Gastrocnemius medialis (tissue), 4 donors: ENCODE measurements around the gene ITGB2. TPM values are rescaled to one million over a fixed set of nuclear protein-coding genes. Genes with fewer than 3 reads are reported as not detected.

Experiments
- ATAC-seq, 2 donors: fragments of 150-250 bp; one replicate each; pipeline ENCODE4 v1.9.1; 2016
- DNase-seq, 2 donors: peaks; one replicate each; pipeline ENCODE4 v3.0.0-alpha.2; 2019
- H3K27ac ChIP-seq, 4 donors: fragments of 200-600 bp; sonication (generic); 1 replicate in 1 of 4; 2 replicates in 3 of 4; pipeline ENCODE4 v1.5.1; 2016 to 2018; ENCODE audit warnings: mild to moderate bottlenecking in 2 of 4, moderate library complexity in 1 of 4
- H3K27me3 ChIP-seq, 3 donors: fragments of 200-600 bp; sonication (generic) in 2 of 3; 1 replicate in 1 of 3; 2 replicates in 2 of 3; pipeline versions ENCODE4 v1.5.1 to v1.6.0; 2016 to 2019; ENCODE audit warnings: mild to moderate bottlenecking in 1 of 3, moderate library complexity in 1 of 3
- H3K36me3 ChIP-seq, 2 donors: fragments of 200-600 bp; sonication (generic) in 1 of 2; one replicate each; pipeline ENCODE4 v1.5.1; 2017 to 2018
- H3K4me1 ChIP-seq, 2 donors: fragments of 200-600 bp; sonication (generic) in 1 of 2; one replicate each; pipeline ENCODE4 v1.5.1; 2016 to 2017; ENCODE audit warnings: mild to moderate bottlenecking in 2 of 2
- H3K4me3 ChIP-seq, 4 donors: fragments of 200-600 bp; sonication (generic) in 3 of 4; 1 replicate in 1 of 4; 2 replicates in 3 of 4; pipeline ENCODE4 v1.5.1; 2016 to 2019; ENCODE audit warnings: mild to moderate bottlenecking in 2 of 4
- H3K9me3 ChIP-seq, 3 donors: fragments of 200-600 bp; sonication (generic) in 2 of 3; 1 replicate in 1 of 3; 2 replicates in 2 of 3; pipeline ENCODE4 v1.5.1; 2016 to 2019
- CTCF ChIP-seq, 5 experiments: fragments of 450-650 bp in 3 of 5; fragments of 200-600 bp in 2 of 5; sonication (generic) in 2 of 5; IDR thresholded peaks in 4 of 5; conservative IDR thresholded peaks in 1 of 5; 1 replicate in 4 of 5; 2 replicates in 1 of 5; pipeline ENCODE4 v1.5.1; 2016 to 2019; ENCODE audit warnings: antibody characterized with exemption in 5 of 5, mild to moderate bottlenecking in 3 of 5, moderate library complexity in 3 of 5
- POLR2A ChIP-seq, 2 donors: fragments of 450-650 bp; IDR thresholded peaks; one replicate each; pipeline ENCODE4 v1.6.1; 2017; ENCODE audit warnings: antibody characterized with exemption in 2 of 2, mild to moderate bottlenecking in 2 of 2, moderate library complexity in 2 of 2
- in situ Hi-C, 4 donors: fragments of 200-750 bp; cut with MboI; loops; one replicate each; pipeline versions ENCODE4 v1.15.0 to v1.8.0; 2017; ENCODE audit warnings: low sequenced_read_pairs in 4 of 4
- intact Hi-C: fragments of 100-400 bp; cut with DNase I; formaldehyde crosslinking; loops from one replicate; pipeline ENCODE4 v1.15.1; 2023; ENCODE audit warnings: low total_unique reads
- total RNA-seq, 4 donors: library from RNA; depleted of rRNA; stranded (reverse); fragments of >200 nt; gene quantifications; one replicate each; pipeline versions ENCODE4 v1.1.0 to v1.2.3, GENCODE V29; 2016

The ITGB2 gene
- total RNA-seq, 4 donors from 2014 or later: 10.9 to 41.7 (median 27.4) TPM

GRCh38 chr21:44933199-44933917 is 12.7 kb upstream of the ITGB2 start:
- Histone ChIP-seq H3K27me3 (peaks cover 36 to 51% (median 49%) of the 10 kb centered on the region in 3 donors), H3K9me3 (no peaks in the 10 kb centered on the region), H3K4me3 (no peak overlapping the region), H3K36me3 (no peaks in the 10 kb centered on the region), H3K27ac (no peak overlapping the region), H3K4me1 (peaks cover 0 to 19% of the 10 kb centered on the region in 2 donors)
- TF ChIP-seq POLR2A (IDR thresholded peaks at IDR 0.05) (no peak), CTCF (IDR thresholded peaks at IDR 0.05 in 4 of 5, conservative IDR thresholded peaks at IDR 0.05 in 1 of 5) (no peak)
- no peak for DNase-seq
- in situ Hi-C loops (loop anchor here in 2 of 4 donors (10.0 to 25.0 kb wide), 2 partner anchors 139 to 354 kb away; partner anchors contain the start of gene POFUT2 (in 1 of the 2)), intact Hi-C loops (loop anchor here (2.0 to 10.0 kb wide), 2 partner anchors 41 to 429 kb away; no protein-coding TSS in a partner anchor)
- no peak for ATAC-seq

- DNase-seq: no peak
These were observed 11.9 kb upstream of the ITGB2 start for GRCh38 chr21:44932408-44933181.

GRCh38 chr21:44931501-44932407 is 11.1 kb upstream of the ITGB2 start:
- Histone ChIP-seq H3K4me1 (peaks cover 0 to 19% of the 10 kb centered on the region in 2 donors), H3K27ac (no peak overlapping the region), H3K36me3 (no peaks in the 10 kb centered on the region), H3K27me3 (peaks cover 39 to 61% (median 60%) of the 10 kb centered on the region in 3 donors), H3K4me3 (peak overlapping the region; percentile 31 to 46 (median 40)), H3K9me3 (no peaks in the 10 kb centered on the region)
- ATAC-seq (no peak), DNase-seq (no peak)
- in situ Hi-C loops (loop anchor here in 2 of 4 donors (10.0 to 25.0 kb wide), 2 partner anchors 137 to 356 kb away; partner anchors contain the start of gene POFUT2 (in 1 of the 2)), intact Hi-C loops (loop anchor here (2.0 to 10.0 kb wide), 2 partner anchors 39 to 427 kb away; no protein-coding TSS in a partner anchor)
- TF ChIP-seq CTCF (IDR thresholded peaks at IDR 0.05 in 4 of 5, conservative IDR thresholded peaks at IDR 0.05 in 1 of 5) (no peak), POLR2A (IDR thresholded peaks at IDR 0.05) (no peak)

More at GRCh38 chr21:44932408-44933181, 11.9 kb upstream of the ITGB2 start:
- no peak overlapping the region for H3K27ac ChIP-seq
- peak in 1 of 2 donors; percentile 51 for ATAC-seq
- no peaks in the 10 kb centered on the region for H3K9me3 ChIP-seq
- in situ Hi-C loops (loop anchor here in 2 of 4 donors (10.0 to 25.0 kb wide), 2 partner anchors 138 to 355 kb away; partner anchors contain the start of gene POFUT2 (in 1 of the 2)), intact Hi-C loops (loop anchor here (2.0 to 10.0 kb wide), 2 partner anchors 40 to 428 kb away; no protein-coding TSS in a partner anchor)
- H3K36me3 ChIP-seq: no peaks in the 10 kb centered on the region
- peak overlapping the region; percentile 31 to 46 (median 40) for H3K4me3 ChIP-seq
- peaks cover 0 to 19% of the 10 kb centered on the region in 2 donors for H3K4me1 ChIP-seq
- peaks cover 39 to 54% (median 53%) of the 10 kb centered on the region in 3 donors for H3K27me3 ChIP-seq
- TF ChIP-seq POLR2A (IDR thresholded peaks at IDR 0.05): no peak
- TF ChIP-seq CTCF (IDR thresholded peaks at IDR 0.05 in 4 of 5, conservative IDR thresholded peaks at IDR 0.05 in 1 of 5): peak; percentile 37 to 54 (median 50)

- TF ChIP-seq CTCF (IDR thresholded peaks at IDR 0.05 in 4 of 5, conservative IDR thresholded peaks at IDR 0.05 in 1 of 5) (no peak), POLR2A (IDR thresholded peaks at IDR 0.05) (no peak)
- H3K36me3 ChIP-seq: no peaks in the 10 kb centered on the region
- H3K27ac ChIP-seq: no peak overlapping the region
- H3K9me3 ChIP-seq: no peaks in the 10 kb centered on the region
- ATAC-seq (no peak), DNase-seq (no peak)
- in situ Hi-C loops (loop anchor here in 2 of 4 donors (10.0 to 25.0 kb wide), 2 partner anchors 136 to 356 kb away; partner anchors contain the start of gene POFUT2 (in 1 of the 2)), intact Hi-C loops (loop anchor here (10.0 kb wide), 1 partner anchor 426 kb away; no protein-coding TSS in a partner anchor)
- H3K4me3 ChIP-seq: peak overlapping the region in 2 of 4 donors; percentile 31 to 35
- H3K27me3 ChIP-seq: peaks cover 42 to 63% (median 62%) of the 10 kb centered on the region in 3 donors
- H3K4me1 ChIP-seq: peaks cover 0 to 19% of the 10 kb centered on the region in 2 donors
These were observed 10.4 kb upstream of the ITGB2 start for GRCh38 chr21:44931137-44931500.
